Caco-2 (cell line): ENCODE results near the gene GALNTL6. TPM values are rescaled to one million over a fixed set of nuclear protein-coding genes. Genes with fewer than 3 reads are reported as not detected.

ENCODE experiments used
- BruUV-seq: library from RNA; stranded (reverse); fragments of 400-500 nt; replicated peaks from 2 replicates; lab custom pipeline; 2021; lab: Mats Ljungman, UMichigan
- CTCF ChIA-PET: fragments of 300-600 bp; sonication (Branson Sonifier 250); formaldehyde crosslinking; loops from one replicate; lab custom pipeline; 2022; ENCODE audit warnings: antibody characterized with exemption; lab: Charles Lee
- POLR2A ChIA-PET: fragments of 300-600 bp; sonication (Branson Sonifier 250); formaldehyde crosslinking; loops from one replicate; lab custom pipeline; 2022; ENCODE audit warnings: antibody characterized with exemption; lab: Charles Lee
- DNase-seq, 2 experiments: peaks; one replicate each; pipeline versions ENCODE4 v3.0.0 to v3.0.0-alpha.2; 2020 to 2022
- H3K27me3 ChIP-seq: replicated peaks from 2 replicates; pipeline ENCODE4 v1.6.0; 2011; ENCODE audit warnings: low read length; ENCODE audit not compliant: control insufficient read depth, insufficient read depth
- H3K36me3 ChIP-seq: 2 replicates; pipeline ENCODE4 v1.5.1; 2011; ENCODE audit warnings: low read length; ENCODE audit not compliant: control insufficient read depth, insufficient read depth
- H3K4me1 ChIP-seq: fragments of 250-450 bp; sonication (Bioruptor Pico); 2 replicates; pipeline ENCODE4 v1.5.1; 2020; ENCODE audit warnings: mild to moderate bottlenecking
- H3K4me3 ChIP-seq: 2 replicates; pipeline ENCODE4 v1.5.1; 2011; ENCODE audit warnings: low read depth, mild to moderate bottlenecking, control low read depth, low read length
- H3K9me3 ChIP-seq: fragments of 250-450 bp; sonication (Bioruptor Pico); 2 replicates; pipeline ENCODE4 v1.5.1; 2020; ENCODE audit warnings: mild to moderate bottlenecking, moderate library complexity
- H3K27ac Mint-ChIP-seq: one replicate; pipeline ENCODE4 v1.8.0; 2022; ENCODE audit warnings: mixed read lengths; ENCODE audit not compliant: unreplicated experiment
- H3K27me3 Mint-ChIP-seq: one replicate; pipeline ENCODE4 v1.8.0; 2022; ENCODE audit warnings: mixed read lengths; ENCODE audit not compliant: insufficient read depth, unreplicated experiment
- H3K36me3 Mint-ChIP-seq: one replicate; pipeline ENCODE4 v1.8.0; 2022; ENCODE audit warnings: mild to moderate bottlenecking, mixed read lengths; ENCODE audit not compliant: insufficient read depth, unreplicated experiment
- H3K4me1 Mint-ChIP-seq: one replicate; pipeline ENCODE4 v1.8.0; 2022; ENCODE audit warnings: low read depth, mixed read lengths; ENCODE audit not compliant: unreplicated experiment
- H3K4me3 Mint-ChIP-seq: one replicate; pipeline ENCODE4 v1.8.0; 2022; ENCODE audit warnings: mild to moderate bottlenecking, moderate library complexity, mixed read lengths; ENCODE audit not compliant: unreplicated experiment
- H3K9me3 Mint-ChIP-seq: one replicate; pipeline ENCODE4 v1.8.0; 2022; ENCODE audit warnings: mixed read lengths; ENCODE audit not compliant: unreplicated experiment
- intact Hi-C: fragments of 100-400 bp; cut with micrococcal nuclease; formaldehyde crosslinking; loops from one replicate; pipeline ENCODE4 v1.10.0; 2022; ENCODE audit not compliant: unreplicated experiment
- total RNA-seq: library from RNA; stranded (reverse); gene quantifications from 2 replicates; pipeline ENCODE4 v1.2.3, GENCODE V29; 2022
- TF ChIP-seq, protein P1 (sequence below), 2 experiments: fragments of 200-600 bp in 1 of 2; IDR thresholded peaks; 1 replicate in 1 of 2; 2 replicates in 1 of 2; pipeline versions ENCODE4 v1.5.1 to v1.8.0; 2011 to 2022; ENCODE audit warnings: antibody characterized with exemption in 1 of 2, control low read depth in 1 of 2, inconsistent platforms in 1 of 2, low read depth in 1 of 2, low read length in 1 of 2, mild to moderate bottlenecking in 1 of 2, moderate library complexity in 1 of 2; ENCODE audit not compliant: insufficient read depth in 1 of 2, severe bottlenecking in 1 of 2, unreplicated experiment in 1 of 2

Gene GALNTL6
- total RNA-seq, 1 experiment from 2014 or later, result not detected

DNA sequence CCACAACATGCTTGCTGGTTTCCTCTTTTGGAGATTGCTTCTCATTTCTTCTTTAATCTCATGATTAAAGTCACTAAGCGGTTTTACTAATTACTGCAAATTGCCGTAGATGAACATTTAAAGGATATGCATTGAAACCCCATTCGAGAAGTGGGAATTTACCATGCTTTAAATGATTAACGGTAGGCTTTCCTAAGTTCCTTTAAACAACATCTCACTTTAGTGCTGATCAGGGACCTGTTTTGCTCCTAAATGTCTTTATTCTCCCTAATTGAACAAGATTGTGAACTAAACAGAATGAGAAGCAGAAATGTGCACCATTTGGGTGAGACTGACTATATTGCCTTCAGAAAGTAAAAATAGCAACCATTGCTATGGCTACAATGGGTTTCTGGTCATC is 430.3 kb downstream of the GALNTL6 start:
- BruUV-seq, result no TSS peak
- Histone ChIP-seq H3K4me3 (no peak overlapping the region), H3K4me1 (no peaks in the 10 kb centered on the region), H3K9me3 (no peaks in the 10 kb centered on the region), H3K27me3 (no peaks in the 10 kb centered on the region), H3K36me3 (no peaks in the 10 kb centered on the region)
- Mint-ChIP-seq H3K27ac (no peak overlapping the region), H3K36me3 (no peaks in the 10 kb centered on the region), H3K4me3 (no peak overlapping the region), H3K4me1 (no peaks in the 10 kb centered on the region), H3K27me3 (no peaks in the 10 kb centered on the region), H3K9me3 (no peaks in the 10 kb centered on the region)
- DNase-seq, result no peak
- TF ChIP-seq, protein P1, sequence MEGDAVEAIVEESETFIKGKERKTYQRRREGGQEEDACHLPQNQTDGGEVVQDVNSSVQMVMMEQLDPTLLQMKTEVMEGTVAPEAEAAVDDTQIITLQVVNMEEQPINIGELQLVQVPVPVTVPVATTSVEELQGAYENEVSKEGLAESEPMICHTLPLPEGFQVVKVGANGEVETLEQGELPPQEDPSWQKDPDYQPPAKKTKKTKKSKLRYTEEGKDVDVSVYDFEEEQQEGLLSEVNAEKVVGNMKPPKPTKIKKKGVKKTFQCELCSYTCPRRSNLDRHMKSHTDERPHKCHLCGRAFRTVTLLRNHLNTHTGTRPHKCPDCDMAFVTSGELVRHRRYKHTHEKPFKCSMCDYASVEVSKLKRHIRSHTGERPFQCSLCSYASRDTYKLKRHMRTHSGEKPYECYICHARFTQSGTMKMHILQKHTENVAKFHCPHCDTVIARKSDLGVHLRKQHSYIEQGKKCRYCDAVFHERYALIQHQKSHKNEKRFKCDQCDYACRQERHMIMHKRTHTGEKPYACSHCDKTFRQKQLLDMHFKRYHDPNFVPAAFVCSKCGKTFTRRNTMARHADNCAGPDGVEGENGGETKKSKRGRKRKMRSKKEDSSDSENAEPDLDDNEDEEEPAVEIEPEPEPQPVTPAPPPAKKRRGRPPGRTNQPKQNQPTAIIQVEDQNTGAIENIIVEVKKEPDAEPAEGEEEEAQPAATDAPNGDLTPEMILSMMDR (IDR thresholded peaks at IDR 0.05; ENCODE audit: insufficient read depth in 1 of 2, low read depth in 1 of 2, low read length in 1 of 2, severe bottlenecking in 1 of 2, unreplicated experiment in 1 of 2), result no peak
- ChIA-PET POLR2A (no interaction called here), CTCF (no interaction called here)
- intact Hi-C loops, result no loop called here

DNA sequence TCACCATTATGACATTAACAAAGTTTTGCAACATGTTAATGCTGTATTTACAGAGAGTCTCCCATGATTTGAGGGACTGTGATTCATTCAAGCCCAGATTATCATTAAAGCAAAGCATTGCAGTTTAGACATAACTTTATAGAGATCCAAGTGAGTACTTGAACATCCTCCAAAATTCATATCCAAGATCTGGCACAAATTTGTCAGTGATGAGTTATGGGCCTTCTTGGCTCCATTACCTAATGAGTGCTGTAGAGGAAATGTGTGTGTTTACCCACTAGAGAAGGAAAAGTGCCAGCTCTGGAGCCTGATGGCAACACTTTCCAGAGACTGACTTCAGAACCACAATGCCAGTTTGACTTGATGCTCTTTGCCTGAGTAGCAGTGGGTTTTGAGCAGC is 432.3 kb downstream of the GALNTL6 start:
- Mint-ChIP-seq H3K4me1 (no peaks in the 10 kb centered on the region), H3K36me3 (no peaks in the 10 kb centered on the region), H3K4me3 (no peak overlapping the region), H3K27ac (no peak overlapping the region), H3K9me3 (no peaks in the 10 kb centered on the region), H3K27me3 (no peaks in the 10 kb centered on the region)
- BruUV-seq, result no TSS peak
- no peaks in the 10 kb centered on the region for H3K4me1 ChIP-seq
- intact Hi-C loops, result no loop called here
- no peaks in the 10 kb centered on the region for H3K36me3 ChIP-seq
- H3K4me3 ChIP-seq, result no peak overlapping the region
- ChIA-PET CTCF (no interaction called here), POLR2A (no interaction called here)
- H3K27me3 ChIP-seq, result no peaks in the 10 kb centered on the region
- H3K9me3 ChIP-seq, result no peaks in the 10 kb centered on the region
- TF ChIP-seq, protein P1 (IDR thresholded peaks at IDR 0.05; ENCODE audit: insufficient read depth in 1 of 2, low read depth in 1 of 2, low read length in 1 of 2, severe bottlenecking in 1 of 2, unreplicated experiment in 1 of 2), result no peak
- no peak for DNase-seq

DNA sequence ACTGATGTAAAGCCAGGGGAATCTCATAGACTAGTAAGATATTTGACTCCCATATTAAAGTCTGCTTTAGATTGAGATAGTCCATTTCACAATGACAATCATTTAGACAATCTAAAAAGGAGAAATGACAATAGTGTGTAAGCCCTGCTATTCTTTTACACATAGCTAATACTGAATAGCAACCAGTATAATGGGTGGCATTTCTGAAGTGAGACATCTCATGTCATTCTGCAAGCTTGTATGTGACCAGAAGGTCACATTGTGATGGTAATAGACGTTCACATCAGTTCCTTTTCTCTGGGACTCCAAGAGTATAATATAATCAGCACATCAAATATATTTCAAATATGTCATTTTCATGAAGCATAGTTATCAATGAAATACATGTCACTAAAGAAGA is 440.2 kb downstream of the GALNTL6 start:
- Histone ChIP-seq H3K9me3 (no peaks in the 10 kb centered on the region), H3K4me3 (no peak overlapping the region), H3K36me3 (no peaks in the 10 kb centered on the region), H3K4me1 (no peaks in the 10 kb centered on the region), H3K27me3 (no peaks in the 10 kb centered on the region)
- Mint-ChIP-seq H3K27ac (no peak overlapping the region), H3K9me3 (no peaks in the 10 kb centered on the region), H3K27me3 (peaks cover 3% of the 10 kb centered on the region), H3K4me1 (no peaks in the 10 kb centered on the region), H3K4me3 (no peak overlapping the region), H3K36me3 (no peaks in the 10 kb centered on the region)
- ChIA-PET POLR2A (no interaction called here), CTCF (no interaction called here)
- DNase-seq, result no peak
- no TSS peak for BruUV-seq
- intact Hi-C loops, result no loop called here
- TF ChIP-seq, protein P1 (IDR thresholded peaks at IDR 0.05; ENCODE audit: insufficient read depth in 1 of 2, low read depth in 1 of 2, low read length in 1 of 2, severe bottlenecking in 1 of 2, unreplicated experiment in 1 of 2), result no peak
